ENCODE data around the gene PTPRO.

PTPRO gene

GRCh38 chr12:15289192-15289591, 33.1 kb upstream of the PTPRO start:
- no peak for TF ChIP-seq CTCF (IDR thresholded peaks at IDR 0.05; ENCODE audit: insufficient read depth, missing control alignments)
- DNase-seq (ENCODE audit: insufficient read length, low spot score) (no peak), FAIRE-seq (no peak)

GRCh38 chr12:15293731-15294130, 28.6 kb upstream of the PTPRO start:
- TF ChIP-seq CTCF (IDR thresholded peaks at IDR 0.05; ENCODE audit: insufficient read depth, missing control alignments), result no peak
- DNase-seq (ENCODE audit: insufficient read length, low spot score) (no peak), FAIRE-seq (no peak)

GRCh38 chr12:15299947-15300346, 22.4 kb upstream of the PTPRO start:
- FAIRE-seq, result no peak
- no peak for TF ChIP-seq CTCF (IDR thresholded peaks at IDR 0.05; ENCODE audit: insufficient read depth, missing control alignments)
- no peak for DNase-seq (ENCODE audit: insufficient read length, low spot score)

DNA sequence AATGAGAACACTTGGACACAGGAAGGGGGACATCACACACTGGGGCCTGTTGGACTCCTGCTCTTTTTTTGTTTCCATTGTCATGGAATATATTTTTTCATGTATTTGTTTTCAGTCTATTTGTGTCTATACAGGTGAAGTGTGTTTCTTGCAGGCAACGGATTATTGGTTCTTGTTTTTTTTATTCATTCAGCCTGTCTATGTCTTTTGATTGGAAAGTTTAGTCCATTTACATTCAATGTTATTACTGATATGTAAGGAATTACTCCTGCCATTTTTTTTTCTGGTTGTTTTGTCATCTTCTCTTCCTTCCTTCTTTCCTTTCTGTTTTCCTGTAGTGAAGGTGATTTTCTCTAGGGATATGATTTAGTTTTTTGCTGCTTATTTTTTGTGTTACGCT, 18.0 kb upstream of the PTPRO start:
- DNase-seq (ENCODE audit: insufficient read length, low spot score) (no peak), FAIRE-seq (no peak)
- TF ChIP-seq CTCF (IDR thresholded peaks at IDR 0.05; ENCODE audit: insufficient read depth, missing control alignments), result no peak

DNA sequence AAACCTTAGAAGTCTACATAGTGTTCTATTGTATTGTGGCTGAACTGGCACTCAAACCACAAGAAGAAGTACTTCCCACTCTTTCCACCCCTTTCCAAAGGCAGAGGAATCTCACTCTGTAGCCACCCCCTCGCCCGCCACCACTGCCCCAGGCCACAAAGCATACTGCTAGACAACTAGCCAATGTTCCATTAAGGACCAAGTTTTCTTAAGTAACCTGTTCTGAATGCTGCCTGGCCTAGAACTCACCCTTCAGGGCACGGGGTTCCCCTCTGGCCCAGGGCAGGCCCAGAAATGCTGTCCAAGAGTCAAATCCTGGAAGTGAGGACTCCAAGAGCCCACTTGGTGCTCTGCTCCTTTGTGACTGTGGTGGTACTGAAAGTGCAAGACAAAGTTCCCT, 15.7 kb upstream of the PTPRO start:
- FAIRE-seq (no peak), DNase-seq (ENCODE audit: insufficient read length, low spot score) (no peak)
- no peak for TF ChIP-seq CTCF (IDR thresholded peaks at IDR 0.05; ENCODE audit: insufficient read depth, missing control alignments)

DNA sequence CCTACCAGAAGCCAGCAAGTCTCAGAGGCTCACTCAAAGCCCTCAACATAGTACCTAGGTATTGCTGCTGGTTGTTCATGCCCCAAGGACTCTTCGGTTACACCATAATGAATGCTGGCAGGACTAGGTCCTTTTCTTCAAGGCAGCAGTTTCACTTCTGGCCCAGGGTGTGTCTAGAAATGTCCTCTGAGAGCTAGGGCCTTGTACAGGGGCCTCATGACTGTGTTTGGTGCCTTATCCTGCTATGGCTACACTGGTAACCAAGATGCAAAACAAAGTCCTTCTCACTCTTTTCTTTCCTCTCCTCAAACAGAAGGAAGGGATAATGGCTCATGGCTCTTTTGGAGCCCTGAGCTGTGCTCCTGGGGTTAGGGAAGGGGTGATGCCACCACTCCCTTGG, 15.2 kb upstream of the PTPRO start:
- no peak for DNase-seq (ENCODE audit: insufficient read length, low spot score)
- no peak for TF ChIP-seq CTCF (IDR thresholded peaks at IDR 0.05; ENCODE audit: insufficient read depth, missing control alignments)
- FAIRE-seq, result no peak

DNA sequence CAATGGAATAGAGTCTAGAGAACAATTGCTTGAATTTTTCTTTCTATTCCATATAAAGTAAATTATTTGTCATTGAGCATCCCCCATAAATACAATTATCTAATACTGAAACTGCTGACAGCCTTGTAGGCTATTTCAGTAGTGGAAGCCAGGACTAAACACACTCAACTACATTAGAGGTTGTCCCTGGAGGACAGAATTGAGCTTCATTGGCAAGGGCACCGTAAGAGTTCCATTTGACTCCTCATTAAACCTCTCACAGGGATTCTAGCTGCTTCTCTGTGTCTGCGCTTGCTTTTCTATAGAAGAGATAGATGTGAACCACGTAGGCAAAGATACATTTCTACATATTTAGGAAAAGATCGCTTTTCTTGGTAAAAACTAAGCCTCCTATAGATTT, 3.5 kb upstream of the PTPRO start:
- DNase-seq (ENCODE audit: insufficient read length, low spot score) (no peak), FAIRE-seq (no peak)
- TF ChIP-seq CTCF (IDR thresholded peaks at IDR 0.05; ENCODE audit: insufficient read depth, missing control alignments), result no peak
